Ovary (tissue), 9 donors: Measurements from ENCODE around the gene SHISA9. TPM values are rescaled to one million over a fixed set of nuclear protein-coding genes. Genes with fewer than 3 reads are reported as not detected.

Source experiments
- DNase-seq, 5 donors: peaks; one replicate each; pipeline ENCODE4 v3.0.0-alpha.2; 2019 to 2020
- H3K27ac ChIP-seq, 2 donors: fragments of 200-600 bp; one replicate each; pipeline versions ENCODE4 v1.5.1 to v1.8.0; 2019 to 2022
- H3K27me3 ChIP-seq: fragments of 200-600 bp; one replicate; pipeline ENCODE4 v1.8.0; 2022
- H3K36me3 ChIP-seq: fragments of 200-600 bp; sonication (generic); one replicate; pipeline ENCODE4 v1.5.1; 2019
- H3K4me1 ChIP-seq: one replicate; pipeline ENCODE4 v1.8.1; 2013; ENCODE audit warnings: mild to moderate bottlenecking, moderate library complexity; ENCODE audit not compliant: insufficient read depth
- H3K4me3 ChIP-seq: fragments of 200-600 bp; sonication (generic); one replicate; pipeline ENCODE4 v1.5.1; 2017
- H3K9me3 ChIP-seq, 2 donors: fragments of 200-600 bp in 1 of 2; sonication (generic) in 1 of 2; one replicate each; pipeline versions ENCODE4 v1.5.1 to v1.8.1; 2013 to 2019; ENCODE audit warnings: mild to moderate bottlenecking in 1 of 2, moderate library complexity in 1 of 2
- EP300 ChIP-seq: sonication (generic); formaldehyde crosslinking; IDR thresholded peaks from one replicate; pipeline ENCODE4 v1.6.1; 2017; ENCODE audit warnings: antibody characterized with exemption
- POLR2A ChIP-seq: fragments of 450-650 bp; IDR thresholded peaks from one replicate; pipeline ENCODE4 v1.6.1; 2017; ENCODE audit warnings: antibody characterized with exemption, mild to moderate bottlenecking, moderate library complexity
- WGBS, 3 donors: extraction: QIAGEN DNeasy Blood & Tissue Kit in 1 of 3; methylation state at CpG; one replicate each; pipeline versions ENCODE4 v1.1.5 to v1.1.7; 2013 to 2017; 5-methylcytosine and 5-hydroxymethylcytosine counted together
- intact Hi-C, 4 donors: fragments of 100-400 bp; cut with DNase I; formaldehyde crosslinking; loops; one replicate each; pipeline versions ENCODE4 v1.11.0 to v1.15.1; 2022 to 2023
- polyA plus RNA-seq, 2 donors: library from polyadenylated mRNA; stranded (reverse); fragments of 200-250 nt in 1 of 2; fragments of 350-450 nt in 1 of 2; fragmentation: Illumina TruSeq in 1 of 2; extraction: RNeasy Lipid Tissue Mini Kit (QIAGEN cat#74804) in 1 of 2; gene quantifications; one replicate each; pipeline ENCODE4 v1.2.3, GENCODE V29; 2013 to 2014
- total RNA-seq, 7 donors: library from RNA; depleted of rRNA in 2 of 7; stranded (reverse); fragments of >200 nt in 2 of 7; fragmentation: NEBNext Ultra II Directional in 3 of 7; extraction: Animal tissue kit (Norgen Biotek cat#: 25700) in 3 of 7; gene quantifications; one replicate each; pipeline versions ENCODE4 v1.1.0 to v1.2.4, GENCODE V29; 2016 to 2023
- TF ChIP-seq, protein P1 (sequence below), 3 donors: fragments of 450-650 bp in 2 of 3; fragments of 200-600 bp in 1 of 3; IDR thresholded peaks; one replicate each; pipeline versions ENCODE4 v1.5.1 to v1.8.0; 2016 to 2022; ENCODE audit warnings: antibody characterized with exemption in 3 of 3, mild to moderate bottlenecking in 1 of 3
- donor health status: DM: no; HTN: no; CAD: no; lungs with moderate emphysema.
- donor health status: DM: no; HTN: no; CAD: no.
- donor health status: Bipolar disorder and iron deficiency.
- donor health status: DM: yes; HTN: yes; CAD: no.
- donor health status: DM: no; HTN: no; CAD: no.
- donor health status: DM: yes; HTN: yes; CAD: no.

SHISA9 gene
- total and polyA plus RNA-seq, 9 donors: 0.03 to 0.47 (median 0.12) TPM; not detected in 3

- no peaks in the 10 kb centered on the region for H3K4me1 ChIP-seq
- TF ChIP-seq POLR2A (no peak), EP300 (no peak)
- TF ChIP-seq, protein P1, sequence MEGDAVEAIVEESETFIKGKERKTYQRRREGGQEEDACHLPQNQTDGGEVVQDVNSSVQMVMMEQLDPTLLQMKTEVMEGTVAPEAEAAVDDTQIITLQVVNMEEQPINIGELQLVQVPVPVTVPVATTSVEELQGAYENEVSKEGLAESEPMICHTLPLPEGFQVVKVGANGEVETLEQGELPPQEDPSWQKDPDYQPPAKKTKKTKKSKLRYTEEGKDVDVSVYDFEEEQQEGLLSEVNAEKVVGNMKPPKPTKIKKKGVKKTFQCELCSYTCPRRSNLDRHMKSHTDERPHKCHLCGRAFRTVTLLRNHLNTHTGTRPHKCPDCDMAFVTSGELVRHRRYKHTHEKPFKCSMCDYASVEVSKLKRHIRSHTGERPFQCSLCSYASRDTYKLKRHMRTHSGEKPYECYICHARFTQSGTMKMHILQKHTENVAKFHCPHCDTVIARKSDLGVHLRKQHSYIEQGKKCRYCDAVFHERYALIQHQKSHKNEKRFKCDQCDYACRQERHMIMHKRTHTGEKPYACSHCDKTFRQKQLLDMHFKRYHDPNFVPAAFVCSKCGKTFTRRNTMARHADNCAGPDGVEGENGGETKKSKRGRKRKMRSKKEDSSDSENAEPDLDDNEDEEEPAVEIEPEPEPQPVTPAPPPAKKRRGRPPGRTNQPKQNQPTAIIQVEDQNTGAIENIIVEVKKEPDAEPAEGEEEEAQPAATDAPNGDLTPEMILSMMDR (IDR thresholded peaks at IDR 0.05): no peak
- H3K9me3 ChIP-seq: no peaks in the 10 kb centered on the region
- H3K36me3 ChIP-seq: no peaks in the 10 kb centered on the region
- no peaks in the 10 kb centered on the region for H3K27me3 ChIP-seq
- intact Hi-C loops: no loop called here
- WGBS, 3 donors: 69 to 72% (median 72%) methylated on average over 4 of the region's 4 CpGs
- DNase-seq: no peak
- H3K27ac ChIP-seq: no peak overlapping the region
- no peak overlapping the region for H3K4me3 ChIP-seq
Measured at GRCh38 chr16:12994402-12994801, 93.0 kb downstream of the SHISA9 start.

- intact Hi-C loops: no loop called here
- DNase-seq: no peak
- H3K4me1 ChIP-seq: no peaks in the 10 kb centered on the region
- TF ChIP-seq, protein P1 (IDR thresholded peaks at IDR 0.05): no peak
- TF ChIP-seq POLR2A (no peak), EP300 (no peak)
- no peaks in the 10 kb centered on the region for H3K27me3 ChIP-seq
- no peaks in the 10 kb centered on the region for H3K36me3 ChIP-seq
- WGBS, 3 donors: 58 to 66% (median 64%) methylated on average over 7 of the region's 7 CpGs
- H3K4me3 ChIP-seq: no peak overlapping the region
- no peaks in the 10 kb centered on the region for H3K9me3 ChIP-seq
- H3K27ac ChIP-seq: no peak overlapping the region
Measured at GRCh38 chr16:12995721-12996372, 94.4 kb downstream of the SHISA9 start.

DNA sequence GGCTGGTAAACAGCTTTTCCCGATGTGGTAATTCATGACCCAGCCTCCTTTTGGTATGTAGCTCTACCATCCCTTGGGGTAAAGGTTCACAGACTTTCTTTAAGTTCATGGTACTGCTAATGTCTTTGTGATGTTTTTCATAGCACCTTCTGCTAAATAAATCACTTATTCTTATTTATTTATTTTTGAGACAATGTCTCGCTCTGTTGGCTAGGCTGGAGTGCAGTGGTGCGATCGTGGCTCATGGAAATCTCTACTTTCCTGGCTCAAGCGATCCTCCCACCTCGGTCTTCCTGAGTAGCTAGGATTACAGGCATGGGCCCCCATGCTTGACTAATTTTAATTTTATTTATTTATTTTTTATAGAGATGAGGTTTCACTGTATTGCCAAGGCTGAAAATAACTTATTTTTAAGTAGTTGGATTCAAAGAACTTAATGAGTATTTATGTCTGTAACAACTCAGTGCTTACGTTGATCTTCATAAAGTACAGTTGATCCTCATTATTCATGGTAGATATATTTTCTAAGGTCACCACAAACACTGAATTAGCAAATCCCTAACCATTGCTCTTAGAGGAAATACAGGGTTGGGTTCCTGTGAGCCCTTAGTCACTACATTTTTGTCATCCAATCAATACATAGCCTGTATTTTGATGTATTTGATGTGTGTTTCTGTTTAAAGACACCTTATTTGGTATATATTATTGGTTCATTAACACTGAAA is 97.1 kb downstream of the SHISA9 start:
- Histone ChIP-seq H3K4me1 (no peaks in the 10 kb centered on the region), H3K27me3 (no peaks in the 10 kb centered on the region), H3K4me3 (no peak overlapping the region), H3K27ac (no peak overlapping the region), H3K9me3 (no peaks in the 10 kb centered on the region), H3K36me3 (no peaks in the 10 kb centered on the region)
- intact Hi-C loops: no loop called here
- TF ChIP-seq POLR2A (no peak), EP300 (no peak)
- TF ChIP-seq, protein P1 (IDR thresholded peaks at IDR 0.05): no peak
- no peak for DNase-seq
- 74 to 86% (median 85%) methylated on average over 7 of the region's 7 CpGs for WGBS, 3 donors

- intact Hi-C loops: no loop called here
- DNase-seq: no peak
- WGBS, 3 donors: 82 to 86% (median 86%) methylated on average over 3 of the region's 3 CpGs
Measured at GRCh38 chr16:12999368-12999767, 98.0 kb downstream of the SHISA9 start.

More at GRCh38 chr16:12999368-12999767, 98.0 kb downstream of the SHISA9 start:
- no peak for TF ChIP-seq EP300
- no peak for TF ChIP-seq POLR2A
- TF ChIP-seq, protein P1 (IDR thresholded peaks at IDR 0.05): no peak
- H3K9me3 ChIP-seq: no peaks in the 10 kb centered on the region
- H3K36me3 ChIP-seq: no peaks in the 10 kb centered on the region
- H3K27me3 ChIP-seq: no peaks in the 10 kb centered on the region
- H3K4me1 ChIP-seq: no peaks in the 10 kb centered on the region
- no peak overlapping the region for H3K27ac ChIP-seq
- H3K4me3 ChIP-seq: no peak overlapping the region
